T-helper 17 cell (primary cell): ENCODE measurements around the gene MAFG. TPM values are rescaled to one million over a fixed set of nuclear protein-coding genes. Genes with fewer than 3 reads are reported as not detected.

Experiments
- ATAC-seq: fragments of 150-1000 bp; cut with Tn5 transposase; 2 replicates; pipeline ENCODE4 v1.10.0; 2021; ENCODE audit warnings: mild to moderate bottlenecking, moderate library complexity
- DNase-seq, 3 donors: peaks; one replicate each; pipeline versions ENCODE4 v3.0.0 to v3.0.0-alpha.2; 2020 to 2021
- H3K9me3 ChIP-seq: one replicate; pipeline ENCODE4 v1.7.0; 2013; ENCODE audit warnings: low read length, mild to moderate bottlenecking; ENCODE audit not compliant: control insufficient read depth, poor library complexity, severe bottlenecking
- H3K27ac Mint-ChIP-seq: one replicate; pipeline ENCODE4 v1.8.0; 2022; ENCODE audit warnings: mild to moderate bottlenecking, moderate library complexity, mixed read lengths
- H3K27me3 Mint-ChIP-seq: one replicate; pipeline ENCODE4 v1.8.0; 2022; ENCODE audit warnings: mixed read lengths
- H3K36me3 Mint-ChIP-seq: one replicate; pipeline ENCODE4 v1.8.0; 2022; ENCODE audit warnings: low read depth, mixed read lengths
- H3K4me1 Mint-ChIP-seq: one replicate; pipeline ENCODE4 v1.8.0; 2022; ENCODE audit warnings: mild to moderate bottlenecking, mixed read lengths
- H3K4me3 Mint-ChIP-seq: one replicate; pipeline ENCODE4 v1.8.0; 2022; ENCODE audit warnings: mild to moderate bottlenecking, moderate library complexity, mixed read lengths
- total RNA-seq, 4 donors: library from RNA in 2 of 4; stranded (reverse) in 2 of 4; gene quantifications; one replicate each; pipeline ENCODE4 v1.2.3 and lab custom pipeline; 2022 to 2026

MAFG gene
- total RNA-seq, 2 donors from 2014 or later: 15.4 to 23.0 TPM

- DNase-seq (no peak), ATAC-seq (no peak)
- Mint-ChIP-seq H3K4me3 (peak overlapping the region; percentile 52), H3K4me1 (peaks cover 2% of the 10 kb centered on the region), H3K27ac (no peak overlapping the region), H3K27me3 (peaks cover 11% of the 10 kb centered on the region), H3K36me3 (no peaks in the 10 kb centered on the region)
- no peaks in the 10 kb centered on the region for H3K9me3 ChIP-seq
Measured at GRCh38 chr17:81961521-81962498, 34.3 kb upstream of the MAFG start.

DNA sequence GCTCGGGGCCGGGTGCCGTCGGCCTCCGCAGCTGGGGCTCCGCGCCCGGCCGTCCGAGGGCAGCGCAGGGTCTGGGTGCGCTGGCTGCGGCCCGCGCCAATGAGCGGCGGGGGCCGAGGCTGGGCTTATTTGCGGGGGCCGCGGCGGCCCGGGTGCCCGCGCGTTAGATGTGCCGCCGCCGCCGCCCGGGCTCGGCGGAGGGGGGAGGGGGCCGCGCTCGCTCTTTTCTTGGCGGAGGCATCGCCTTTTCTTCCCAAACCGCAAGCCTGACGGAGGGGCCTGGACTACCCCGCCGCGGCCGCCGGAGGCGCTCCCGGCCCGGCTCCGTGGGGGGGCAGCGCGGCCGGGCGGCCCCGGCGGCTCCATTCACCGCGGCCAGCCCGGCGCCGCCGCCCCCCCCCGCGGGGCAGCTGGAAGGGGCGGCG is 33.6 kb upstream of the MAFG start, which contains the start of gene NOTUM:
Gene NOTUM, minus strand, starts transcription at position 101 of the 425 bp plus-strand sequence. CDS start 278 bp downstream, outside the sequence.
- Mint-ChIP-seq H3K4me3 (no peak within 1 kb of the TSS), H3K36me3 (no peaks in the 10 kb centered on the region), H3K27ac (no peak within 1 kb of the TSS), H3K4me1 (peaks cover 2% of the 10 kb centered on the region), H3K27me3 (peaks cover 11% of the 10 kb centered on the region)
- H3K9me3 ChIP-seq: no peaks in the 10 kb centered on the region
- no peak for DNase-seq
- ATAC-seq: no peak

GRCh38 chr17:81960130-81960958 is 32.8 kb upstream of the MAFG start:
- H3K9me3 ChIP-seq: no peaks in the 10 kb centered on the region
- DNase-seq (no peak), ATAC-seq (no peak)
- peaks cover 2% of the 10 kb centered on the region for H3K4me1 Mint-ChIP-seq
- no peak overlapping the region for H3K4me3 Mint-ChIP-seq
- H3K27ac Mint-ChIP-seq: no peak overlapping the region
- H3K36me3 Mint-ChIP-seq: no peaks in the 10 kb centered on the region
- peaks cover 11% of the 10 kb centered on the region for H3K27me3 Mint-ChIP-seq

- peaks cover 11% of the 10 kb centered on the region for H3K27me3 Mint-ChIP-seq
- ATAC-seq (peak; percentile 98), DNase-seq (peak; percentile 83 to 91 (median 91))
- H3K4me1 Mint-ChIP-seq: peaks cover 2% of the 10 kb centered on the region
- peak overlapping the region; percentile 75 for H3K4me3 Mint-ChIP-seq
- no peak overlapping the region for H3K27ac Mint-ChIP-seq
- no peaks in the 10 kb centered on the region for H3K9me3 ChIP-seq
- no peaks in the 10 kb centered on the region for H3K36me3 Mint-ChIP-seq
Measured at GRCh38 chr17:81959362-81960129, 32.0 kb upstream of the MAFG start.

- H3K4me1 Mint-ChIP-seq: no peaks in the 10 kb centered on the region
- peak overlapping the region; percentile 75 for H3K4me3 Mint-ChIP-seq
- ATAC-seq (no peak), DNase-seq (no peak)
- H3K36me3 Mint-ChIP-seq: no peaks in the 10 kb centered on the region
- H3K27ac Mint-ChIP-seq: no peak overlapping the region
- H3K27me3 Mint-ChIP-seq: peaks cover 11% of the 10 kb centered on the region
- no peaks in the 10 kb centered on the region for H3K9me3 ChIP-seq
Measured at GRCh38 chr17:81958633-81959342, 31.3 kb upstream of the MAFG start.

DNA sequence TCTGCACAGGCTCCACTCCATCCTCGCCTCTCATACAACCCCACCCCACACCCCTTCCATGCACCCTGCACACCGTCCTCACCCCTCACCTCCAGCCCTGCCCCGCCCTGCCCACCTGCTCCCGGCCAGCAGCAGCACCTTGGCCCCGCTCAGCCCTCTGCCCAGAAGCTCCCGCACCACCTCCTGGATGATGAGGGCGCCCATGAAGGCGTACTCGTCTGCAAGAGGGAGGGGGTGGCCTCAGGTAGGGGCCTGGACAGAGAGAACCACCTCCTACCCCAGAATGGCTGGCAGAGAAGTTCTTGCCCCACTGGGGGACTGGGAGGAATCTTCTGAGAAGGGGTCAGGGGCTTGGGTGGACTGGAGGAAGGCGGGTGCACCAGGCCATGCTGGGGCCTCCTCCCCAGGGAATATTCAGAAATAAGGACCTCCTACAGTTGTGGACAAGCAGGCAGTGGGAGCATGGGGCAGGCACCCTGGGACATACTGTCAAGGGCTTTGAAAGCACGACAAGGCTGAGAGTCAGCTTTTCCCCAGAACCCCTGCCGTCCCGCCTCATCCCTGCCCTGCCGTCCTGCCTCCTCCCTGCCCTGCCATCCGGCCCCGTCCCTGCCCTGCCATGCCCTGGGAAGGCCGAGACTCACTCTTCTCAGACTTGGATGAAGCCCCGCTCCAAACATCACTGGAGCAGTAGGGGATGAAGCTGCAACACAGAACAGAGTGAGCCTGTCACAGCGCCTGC is 30.3 kb upstream of the MAFG start:
- no peak overlapping the region for H3K27ac Mint-ChIP-seq
- ATAC-seq (no peak), DNase-seq (no peak)
- H3K27me3 Mint-ChIP-seq: peaks cover 11% of the 10 kb centered on the region
- peak overlapping the region; percentile 75 for H3K4me3 Mint-ChIP-seq
- no peaks in the 10 kb centered on the region for H3K4me1 Mint-ChIP-seq
- H3K36me3 Mint-ChIP-seq: no peaks in the 10 kb centered on the region
- H3K9me3 ChIP-seq: no peaks in the 10 kb centered on the region

GRCh38 chr17:81956607-81957589 is 29.4 kb upstream of the MAFG start:
- H3K9me3 ChIP-seq: no peaks in the 10 kb centered on the region
- Mint-ChIP-seq H3K27me3 (peaks cover 11% of the 10 kb centered on the region), H3K4me1 (no peaks in the 10 kb centered on the region), H3K36me3 (no peaks in the 10 kb centered on the region), H3K4me3 (no peak overlapping the region), H3K27ac (no peak overlapping the region)
- no peak for ATAC-seq
- no peak for DNase-seq

DNA sequence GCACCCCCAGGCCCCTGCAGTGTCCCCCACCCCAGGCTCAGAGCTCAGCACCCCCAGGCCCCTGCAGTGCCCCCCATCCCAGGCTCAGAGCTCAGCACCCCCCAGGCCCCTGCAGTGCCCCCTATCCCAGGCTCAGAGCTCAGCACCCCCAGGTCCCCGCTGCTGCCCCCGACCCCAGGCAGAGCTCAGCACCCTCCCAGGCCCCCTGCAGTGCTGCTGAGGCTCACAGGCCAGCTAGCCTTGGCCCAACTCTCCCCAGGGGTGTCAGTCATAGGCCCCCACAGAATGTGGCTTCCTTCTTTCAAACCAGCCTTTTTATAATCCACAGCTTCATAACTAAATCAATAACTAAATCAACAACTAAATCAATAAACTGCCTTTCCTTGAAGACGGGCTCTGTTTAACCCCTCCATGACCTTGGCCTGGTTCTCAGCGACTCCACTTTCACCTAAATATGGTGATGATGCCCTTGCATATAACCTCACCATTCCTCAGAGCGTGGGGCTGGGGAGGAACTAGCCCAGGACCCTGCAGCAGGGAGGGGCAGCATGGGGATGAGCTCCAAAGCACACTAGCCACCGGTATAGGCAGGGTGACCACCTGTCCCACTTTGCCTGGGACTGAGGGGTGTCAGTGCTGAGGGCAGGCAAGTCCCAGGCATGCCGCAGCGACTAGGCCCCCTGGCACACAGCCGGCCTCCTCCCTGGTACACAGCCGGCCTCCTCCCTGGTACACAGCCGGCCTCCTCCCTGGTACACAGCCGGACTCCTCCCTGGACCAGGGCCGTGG is 28.4 kb upstream of the MAFG start:
- H3K4me3 Mint-ChIP-seq: no peak overlapping the region
- H3K9me3 ChIP-seq: no peaks in the 10 kb centered on the region
- no peaks in the 10 kb centered on the region for H3K4me1 Mint-ChIP-seq
- no peaks in the 10 kb centered on the region for H3K36me3 Mint-ChIP-seq
- no peak overlapping the region for H3K27ac Mint-ChIP-seq
- ATAC-seq (no peak), DNase-seq (no peak)
- H3K27me3 Mint-ChIP-seq: peaks cover 11% of the 10 kb centered on the region

GRCh38 chr17:81955058-81955681 is 27.6 kb upstream of the MAFG start:
- H3K4me1 Mint-ChIP-seq: no peaks in the 10 kb centered on the region
- no peaks in the 10 kb centered on the region for H3K9me3 ChIP-seq
- H3K36me3 Mint-ChIP-seq: no peaks in the 10 kb centered on the region
- DNase-seq (no peak), ATAC-seq (no peak)
- peak overlapping the region; percentile 75 for H3K27ac Mint-ChIP-seq
- H3K27me3 Mint-ChIP-seq: peaks cover 11% of the 10 kb centered on the region
- H3K4me3 Mint-ChIP-seq: no peak overlapping the region
